WI38 (cell line): ENCODE measurements around the gene ART3.

Experiments used
- H3K4me3 ChIP-seq: 2 replicates; pipeline ENCODE4 v1.5.1; 2011; ENCODE audit warnings: low read depth, mild to moderate bottlenecking, control low read depth, low read length
- TF ChIP-seq, protein P1 (sequence below): IDR thresholded peaks from 2 replicates; pipeline ENCODE4 v1.5.1; 2012; ENCODE audit warnings: low read depth, mild to moderate bottlenecking, control low read depth, low read length

The ART3 gene

DNA sequence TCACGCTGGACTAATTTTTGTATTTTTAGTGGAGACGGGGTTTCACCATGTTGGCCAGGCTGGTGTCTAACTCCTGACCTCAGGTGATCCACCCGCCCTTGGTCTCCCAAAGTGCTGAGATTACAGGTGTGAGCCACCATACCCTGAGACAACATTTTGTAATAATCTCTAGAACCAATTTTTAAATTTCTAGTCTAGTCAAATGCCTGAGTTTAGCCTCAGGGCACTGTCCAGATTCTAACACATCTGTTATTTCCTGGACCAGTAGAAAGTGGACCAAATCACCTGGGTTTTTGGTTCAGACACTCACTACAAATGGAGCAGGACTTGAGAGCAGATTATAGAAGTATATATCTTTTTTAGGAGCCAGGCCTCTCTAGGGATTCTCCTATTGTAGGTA, 21.6 kb downstream of the ART3 start:
- TF ChIP-seq, protein P1, sequence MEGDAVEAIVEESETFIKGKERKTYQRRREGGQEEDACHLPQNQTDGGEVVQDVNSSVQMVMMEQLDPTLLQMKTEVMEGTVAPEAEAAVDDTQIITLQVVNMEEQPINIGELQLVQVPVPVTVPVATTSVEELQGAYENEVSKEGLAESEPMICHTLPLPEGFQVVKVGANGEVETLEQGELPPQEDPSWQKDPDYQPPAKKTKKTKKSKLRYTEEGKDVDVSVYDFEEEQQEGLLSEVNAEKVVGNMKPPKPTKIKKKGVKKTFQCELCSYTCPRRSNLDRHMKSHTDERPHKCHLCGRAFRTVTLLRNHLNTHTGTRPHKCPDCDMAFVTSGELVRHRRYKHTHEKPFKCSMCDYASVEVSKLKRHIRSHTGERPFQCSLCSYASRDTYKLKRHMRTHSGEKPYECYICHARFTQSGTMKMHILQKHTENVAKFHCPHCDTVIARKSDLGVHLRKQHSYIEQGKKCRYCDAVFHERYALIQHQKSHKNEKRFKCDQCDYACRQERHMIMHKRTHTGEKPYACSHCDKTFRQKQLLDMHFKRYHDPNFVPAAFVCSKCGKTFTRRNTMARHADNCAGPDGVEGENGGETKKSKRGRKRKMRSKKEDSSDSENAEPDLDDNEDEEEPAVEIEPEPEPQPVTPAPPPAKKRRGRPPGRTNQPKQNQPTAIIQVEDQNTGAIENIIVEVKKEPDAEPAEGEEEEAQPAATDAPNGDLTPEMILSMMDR, result no peak
- H3K4me3 ChIP-seq, result no peak overlapping the region

DNA sequence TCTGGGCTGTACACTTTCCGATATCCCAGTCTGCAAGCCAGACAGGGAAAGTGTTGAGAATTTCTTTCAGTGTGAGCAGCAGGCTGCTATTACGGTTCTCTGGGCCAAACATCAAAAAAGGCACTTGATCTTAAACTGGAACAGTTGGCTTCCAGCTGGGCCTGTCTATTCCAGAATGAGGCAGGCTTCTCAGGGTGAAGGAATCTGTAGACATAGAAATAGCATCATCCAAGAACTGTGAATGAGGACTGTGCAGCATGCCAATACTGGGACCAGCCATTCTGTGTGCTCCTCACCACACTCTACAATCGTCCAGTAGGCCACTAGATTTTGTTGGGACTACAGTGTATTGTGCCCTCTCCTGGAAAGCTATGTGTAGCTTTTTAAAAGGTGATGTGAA, 31.1 kb downstream of the ART3 start:
- TF ChIP-seq, protein P1, result no peak
- H3K4me3 ChIP-seq, result no peak overlapping the region

DNA sequence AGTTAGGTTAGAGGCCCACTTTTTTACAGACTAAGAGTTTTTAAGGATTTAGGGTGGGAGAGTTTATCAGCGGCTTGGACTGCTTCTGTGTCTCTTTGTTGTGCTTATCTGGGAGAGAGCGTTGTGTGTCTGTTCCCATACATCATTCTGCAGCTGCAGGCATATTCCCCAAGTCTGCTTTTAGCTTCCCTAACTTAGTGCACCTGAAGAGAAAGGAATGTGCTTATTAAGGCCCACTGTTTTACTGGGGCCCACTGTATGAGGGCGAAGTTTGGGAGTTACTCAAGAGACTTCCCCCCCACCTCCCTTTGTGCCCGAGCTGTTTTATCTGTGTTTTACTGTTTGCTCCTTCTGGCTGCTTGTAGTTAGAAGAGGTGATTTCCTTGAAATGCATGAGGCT, 31.9 kb downstream of the ART3 start:
- TF ChIP-seq, protein P1, result no peak
- H3K4me3 ChIP-seq, result no peak overlapping the region

DNA sequence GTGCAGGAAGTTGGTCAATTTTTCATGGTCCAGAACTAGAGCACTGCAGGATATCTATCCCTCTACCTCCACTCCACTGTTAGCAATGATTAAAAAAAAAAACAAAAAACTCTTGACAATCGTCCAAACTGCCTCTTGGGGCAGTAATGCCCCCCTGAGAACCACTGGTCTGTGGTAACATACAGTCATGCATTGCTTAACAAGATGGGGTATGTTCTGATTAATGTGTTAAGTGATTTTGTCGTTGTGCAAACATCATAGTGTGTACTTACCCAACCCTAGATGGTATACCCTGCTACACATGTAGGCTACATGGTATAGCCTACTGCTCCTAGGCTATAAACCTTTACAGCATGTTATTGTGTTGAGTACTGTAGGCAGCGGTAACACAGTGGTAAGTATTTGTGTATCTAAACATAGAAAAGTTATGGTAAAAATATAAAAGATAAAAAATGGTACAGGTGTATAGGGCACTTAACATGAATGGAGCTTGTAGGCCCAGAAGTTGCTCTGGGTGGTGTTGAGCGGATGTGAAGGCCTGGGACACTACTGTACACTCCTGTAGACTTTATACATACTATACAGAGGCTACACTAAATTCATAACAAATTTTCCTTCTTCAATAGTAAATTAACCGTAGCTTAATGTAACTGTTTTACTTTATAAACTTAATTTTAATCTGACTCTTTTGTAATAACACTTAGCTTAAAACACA, 34.1 kb downstream of the ART3 start:
- H3K4me3 ChIP-seq, result no peak overlapping the region
- TF ChIP-seq, protein P1, result no peak

DNA sequence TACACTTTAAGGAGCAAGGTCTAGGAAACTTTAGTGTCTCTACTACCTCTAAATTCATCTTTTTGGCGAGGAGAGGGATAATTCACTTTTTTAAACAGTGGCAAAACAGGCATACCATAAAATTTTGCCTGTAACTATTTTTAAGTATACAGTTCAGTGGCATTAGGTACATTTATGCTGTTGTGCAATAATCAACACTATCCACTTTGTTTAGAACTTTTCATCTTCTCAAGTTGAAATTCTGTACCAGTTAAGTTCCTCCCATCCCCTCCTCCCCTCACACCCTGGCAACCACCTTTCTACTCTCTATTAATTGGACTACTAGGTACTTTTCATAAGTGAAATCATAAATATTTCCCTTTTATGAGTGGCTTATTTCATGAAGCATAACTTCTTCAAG, 42.3 kb downstream of the ART3 start:
- no peak overlapping the region for H3K4me3 ChIP-seq
- TF ChIP-seq, protein P1, result no peak

DNA sequence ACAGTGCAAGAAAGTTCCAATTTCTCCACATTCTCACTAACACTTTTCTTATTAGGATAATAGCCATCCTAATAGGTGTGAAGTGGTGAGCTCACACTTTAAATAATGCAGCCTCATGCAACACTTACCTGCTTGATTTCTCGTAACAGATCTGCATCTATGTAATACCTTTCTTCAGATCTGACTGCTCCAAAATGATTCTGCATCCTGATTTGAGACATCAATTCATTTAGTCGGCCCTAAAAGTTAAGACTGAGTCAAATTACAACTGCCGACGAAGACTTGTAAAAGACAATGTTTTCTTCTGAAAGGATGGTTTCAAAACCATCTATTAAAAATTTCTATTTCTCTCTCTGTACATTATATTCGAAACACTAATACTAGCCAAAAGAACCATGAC, 43.0 kb downstream of the ART3 start:
- TF ChIP-seq, protein P1, result no peak

DNA sequence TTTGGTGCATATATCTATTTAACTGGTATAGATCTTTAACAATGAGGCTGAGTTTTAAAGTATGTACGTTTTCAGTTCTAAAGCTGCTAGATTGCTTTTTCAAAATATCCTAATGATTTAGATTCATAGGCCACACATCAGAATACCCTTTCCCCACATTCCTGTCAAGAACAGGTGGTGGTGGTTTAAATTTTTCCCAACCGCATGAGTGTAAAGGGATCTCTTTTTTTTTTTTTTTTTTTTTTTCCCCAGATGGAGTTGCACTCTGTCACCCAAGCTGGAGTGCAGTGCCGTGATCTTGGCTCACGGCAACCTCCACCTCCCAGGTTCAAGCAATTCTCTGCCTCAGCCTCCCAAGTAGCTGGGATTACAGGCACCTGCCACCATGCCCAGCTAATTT, 45.7 kb downstream of the ART3 start:
- TF ChIP-seq, protein P1, result no peak
- H3K4me3 ChIP-seq, result no peak overlapping the region

More for the DNA sequence above, 43.0 kb downstream of the ART3 start:
- no peak overlapping the region for H3K4me3 ChIP-seq
